Inferior parietal cortex (tissue), 1 donor: Measurements from ENCODE around the gene POLR2J3.
"Not testable (repeated sequence)": the region's sequence is repeated elsewhere in the genome, so short reads cannot be mapped to it uniquely, and the experiment has no call there.

Experiments used
- DNase-seq: peaks from one replicate; pipeline ENCODE4 v3.0.0-alpha.2; 2016; ENCODE audit errors: extremely low spot score

POLR2J3 gene

GRCh38 chr7:102583495-102583894 is 11.1 kb upstream of the POLR2J3 start:
- DNase-seq = not testable (repeated sequence)

GRCh38 chr7:102581722-102582121 is 9.3 kb upstream of the POLR2J3 start:
- not testable (repeated sequence) for DNase-seq

- not testable (repeated sequence) for DNase-seq
Measured at GRCh38 chr7:102578486-102578885, 6.1 kb upstream of the POLR2J3 start.

- not testable (repeated sequence) for DNase-seq
Measured at GRCh38 chr7:102577315-102578240, 5.2 kb upstream of the POLR2J3 start.

- DNase-seq = not testable (repeated sequence)
Measured at GRCh38 chr7:102576363-102576762, 4.0 kb upstream of the POLR2J3 start.

GRCh38 chr7:102574607-102575006 is 2.2 kb upstream of the POLR2J3 start:
- DNase-seq = not testable (repeated sequence)

- not testable (repeated sequence) for DNase-seq
Measured at GRCh38 chr7:102568620-102569019, 3.8 kb downstream of the POLR2J3 start.

- not testable (repeated sequence) for DNase-seq
Measured at GRCh38 chr7:102550808-102551422, 21.5 kb downstream of the POLR2J3 start, which contains the start of gene SPDYE2. Gene SPDYE2, plus strand, starts transcription at chr7:102551226. Its CDS starts 2,030 bp downstream, at chr7:102553256.

- not testable (repeated sequence) for DNase-seq
Measured at GRCh38 chr7:102546353-102546752, 26.0 kb downstream of the POLR2J3 start.

GRCh38 chr7:102545288-102545687 is 27.1 kb downstream of the POLR2J3 start:
- not testable (repeated sequence) for DNase-seq

- not testable (repeated sequence) for DNase-seq
Measured at GRCh38 chr7:102544372-102544771, 28.0 kb downstream of the POLR2J3 start.

- not testable (repeated sequence) for DNase-seq
Measured at GRCh38 chr7:102543596-102543995, 28.8 kb downstream of the POLR2J3 start, which contains the start of gene UPK3BL2. Gene UPK3BL2, minus strand, starts transcription at chr7:102543696. Its CDS starts 60 bp downstream, at chr7:102543636.

GRCh38 chr7:102542771-102543170 is 29.6 kb downstream of the POLR2J3 start:
- DNase-seq = not testable (repeated sequence)

GRCh38 chr7:102542083-102542482 is 30.3 kb downstream of the POLR2J3 start:
- DNase-seq = not testable (repeated sequence)

GRCh38 chr7:102540604-102541003 is 31.8 kb downstream of the POLR2J3 start:
- DNase-seq = not testable (repeated sequence)

GRCh38 chr7:102535062-102535615 is 37.2 kb downstream of the POLR2J3 start:
- not testable (repeated sequence) for DNase-seq

GRCh38 chr7:102532127-102532526 is 40.3 kb downstream of the POLR2J3 start:
- DNase-seq = not testable (repeated sequence)

- DNase-seq = not testable (repeated sequence)
Measured at GRCh38 chr7:102531583-102531982, 40.8 kb downstream of the POLR2J3 start.

GRCh38 chr7:102527822-102528793 is 44.3 kb downstream of the POLR2J3 start:
- DNase-seq = not testable (repeated sequence)

GRCh38 chr7:102527182-102527581 is 45.2 kb downstream of the POLR2J3 start:
- DNase-seq = not testable (repeated sequence)

- not testable (repeated sequence) for DNase-seq
Measured at GRCh38 chr7:102524803-102525202, 47.6 kb downstream of the POLR2J3 start.
